Measurements from ENCODE around the gene CCDC15. TPM values are rescaled to one million over a fixed set of nuclear protein-coding genes. Genes with fewer than 3 reads are reported as not detected.

Gene CCDC15
- total RNA-seq, 1 donor from 2014 or later: not detected

- H3K4me1 ChIP-seq: no peaks in the 10 kb centered on the region
- TF ChIP-seq, protein P1, sequence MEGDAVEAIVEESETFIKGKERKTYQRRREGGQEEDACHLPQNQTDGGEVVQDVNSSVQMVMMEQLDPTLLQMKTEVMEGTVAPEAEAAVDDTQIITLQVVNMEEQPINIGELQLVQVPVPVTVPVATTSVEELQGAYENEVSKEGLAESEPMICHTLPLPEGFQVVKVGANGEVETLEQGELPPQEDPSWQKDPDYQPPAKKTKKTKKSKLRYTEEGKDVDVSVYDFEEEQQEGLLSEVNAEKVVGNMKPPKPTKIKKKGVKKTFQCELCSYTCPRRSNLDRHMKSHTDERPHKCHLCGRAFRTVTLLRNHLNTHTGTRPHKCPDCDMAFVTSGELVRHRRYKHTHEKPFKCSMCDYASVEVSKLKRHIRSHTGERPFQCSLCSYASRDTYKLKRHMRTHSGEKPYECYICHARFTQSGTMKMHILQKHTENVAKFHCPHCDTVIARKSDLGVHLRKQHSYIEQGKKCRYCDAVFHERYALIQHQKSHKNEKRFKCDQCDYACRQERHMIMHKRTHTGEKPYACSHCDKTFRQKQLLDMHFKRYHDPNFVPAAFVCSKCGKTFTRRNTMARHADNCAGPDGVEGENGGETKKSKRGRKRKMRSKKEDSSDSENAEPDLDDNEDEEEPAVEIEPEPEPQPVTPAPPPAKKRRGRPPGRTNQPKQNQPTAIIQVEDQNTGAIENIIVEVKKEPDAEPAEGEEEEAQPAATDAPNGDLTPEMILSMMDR (IDR thresholded peaks at IDR 0.05): no peak
- H3K27me3 ChIP-seq: no peaks in the 10 kb centered on the region
- DNase-seq (ENCODE audit: low spot score in 2 of 2): no peak
- intact Hi-C loops (cut with DNase I): no loop called here
- no peak overlapping the region for H3K27ac ChIP-seq
- no peaks in the 10 kb centered on the region for H3K36me3 ChIP-seq
- H3K4me3 ChIP-seq: no peak overlapping the region
- no peaks in the 10 kb centered on the region for H3K9me3 ChIP-seq
Observed at GRCh38 chr11:125080531-125080911, 126.5 kb downstream of the CCDC15 start.

GRCh38 chr11:125081098-125081798 is 127.2 kb downstream of the CCDC15 start:
- no peak for DNase-seq (ENCODE audit: low spot score in 2 of 2)
- Histone ChIP-seq H3K36me3 (no peaks in the 10 kb centered on the region), H3K4me3 (no peak overlapping the region), H3K27ac (no peak overlapping the region), H3K27me3 (no peaks in the 10 kb centered on the region), H3K9me3 (no peaks in the 10 kb centered on the region), H3K4me1 (no peaks in the 10 kb centered on the region)
- intact Hi-C loops (cut with DNase I): no loop called here
- TF ChIP-seq, protein P1 (IDR thresholded peaks at IDR 0.05): no peak

GRCh38 chr11:125082040-125082439 is 128.0 kb downstream of the CCDC15 start:
- Histone ChIP-seq H3K27me3 (no peaks in the 10 kb centered on the region), H3K27ac (no peak overlapping the region), H3K4me3 (no peak overlapping the region), H3K9me3 (no peaks in the 10 kb centered on the region), H3K36me3 (no peaks in the 10 kb centered on the region), H3K4me1 (no peaks in the 10 kb centered on the region)
- intact Hi-C loops (cut with DNase I): no loop called here
- TF ChIP-seq, protein P1 (IDR thresholded peaks at IDR 0.05): no peak
- DNase-seq (ENCODE audit: low spot score in 2 of 2): no peak

GRCh38 chr11:125082611-125083311 is 128.8 kb downstream of the CCDC15 start:
- TF ChIP-seq, protein P1 (IDR thresholded peaks at IDR 0.05): no peak
- Histone ChIP-seq H3K27me3 (no peaks in the 10 kb centered on the region), H3K9me3 (no peaks in the 10 kb centered on the region), H3K27ac (no peak overlapping the region), H3K36me3 (no peaks in the 10 kb centered on the region), H3K4me1 (no peaks in the 10 kb centered on the region), H3K4me3 (no peak overlapping the region)
- intact Hi-C loops (cut with DNase I): no loop called here
- DNase-seq (ENCODE audit: low spot score in 2 of 2): no peak

DNA sequence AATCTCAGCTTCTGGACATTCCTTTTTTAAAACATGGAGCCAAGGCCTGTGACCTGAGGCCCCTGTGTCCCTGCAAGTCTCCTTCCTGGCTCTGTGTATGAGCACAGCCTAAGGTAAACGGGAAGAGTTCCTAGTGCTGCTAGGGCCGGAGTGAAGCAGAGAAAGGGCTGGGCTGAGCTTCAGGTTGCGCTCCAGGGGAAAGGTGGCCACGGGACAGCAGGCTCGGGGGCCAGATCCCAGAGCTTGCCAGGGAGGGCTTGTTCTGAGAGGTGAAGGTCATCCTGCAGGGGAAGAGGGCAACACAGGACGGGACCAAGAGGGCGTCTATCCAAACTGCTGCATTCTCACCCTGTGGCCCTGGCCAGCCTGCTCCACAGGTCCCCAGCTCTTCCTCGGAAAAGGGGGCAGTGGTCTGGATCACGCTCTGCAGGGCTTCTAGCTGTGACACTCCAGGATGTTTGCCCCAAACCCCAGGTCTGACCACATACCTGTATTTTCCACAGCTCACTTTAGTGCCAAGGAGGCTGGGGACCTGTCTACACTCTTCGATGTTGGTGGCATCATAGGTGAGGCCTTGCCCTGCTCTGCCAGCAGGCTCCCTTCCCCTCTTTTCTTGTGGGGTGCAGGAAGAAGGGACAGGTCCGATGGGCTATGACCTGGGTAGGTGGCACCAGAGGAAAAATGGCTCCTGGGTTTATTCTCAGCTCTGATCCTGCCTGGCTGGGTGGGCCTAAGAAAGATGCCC is 129.5 kb downstream of the CCDC15 start:
- no peaks in the 10 kb centered on the region for H3K27me3 ChIP-seq
- H3K9me3 ChIP-seq: no peaks in the 10 kb centered on the region
- no peaks in the 10 kb centered on the region for H3K36me3 ChIP-seq
- intact Hi-C loops (cut with DNase I): no loop called here
- no peaks in the 10 kb centered on the region for H3K4me1 ChIP-seq
- no peak overlapping the region for H3K4me3 ChIP-seq
- TF ChIP-seq, protein P1 (IDR thresholded peaks at IDR 0.05): no peak
- H3K27ac ChIP-seq: no peak overlapping the region
- no peak for DNase-seq (ENCODE audit: low spot score in 2 of 2)

Measured in ascending aorta (tissue), 2 donors.